Measurements from ENCODE around the gene FOXC1. TPM values are rescaled to one million over a fixed set of nuclear protein-coding genes. Genes with fewer than 3 reads are reported as not detected.

FOXC1 gene
- total and polyA plus RNA-seq, 2 experiments from 2014 or later, result 0.10 to 0.13 TPM

DNA sequence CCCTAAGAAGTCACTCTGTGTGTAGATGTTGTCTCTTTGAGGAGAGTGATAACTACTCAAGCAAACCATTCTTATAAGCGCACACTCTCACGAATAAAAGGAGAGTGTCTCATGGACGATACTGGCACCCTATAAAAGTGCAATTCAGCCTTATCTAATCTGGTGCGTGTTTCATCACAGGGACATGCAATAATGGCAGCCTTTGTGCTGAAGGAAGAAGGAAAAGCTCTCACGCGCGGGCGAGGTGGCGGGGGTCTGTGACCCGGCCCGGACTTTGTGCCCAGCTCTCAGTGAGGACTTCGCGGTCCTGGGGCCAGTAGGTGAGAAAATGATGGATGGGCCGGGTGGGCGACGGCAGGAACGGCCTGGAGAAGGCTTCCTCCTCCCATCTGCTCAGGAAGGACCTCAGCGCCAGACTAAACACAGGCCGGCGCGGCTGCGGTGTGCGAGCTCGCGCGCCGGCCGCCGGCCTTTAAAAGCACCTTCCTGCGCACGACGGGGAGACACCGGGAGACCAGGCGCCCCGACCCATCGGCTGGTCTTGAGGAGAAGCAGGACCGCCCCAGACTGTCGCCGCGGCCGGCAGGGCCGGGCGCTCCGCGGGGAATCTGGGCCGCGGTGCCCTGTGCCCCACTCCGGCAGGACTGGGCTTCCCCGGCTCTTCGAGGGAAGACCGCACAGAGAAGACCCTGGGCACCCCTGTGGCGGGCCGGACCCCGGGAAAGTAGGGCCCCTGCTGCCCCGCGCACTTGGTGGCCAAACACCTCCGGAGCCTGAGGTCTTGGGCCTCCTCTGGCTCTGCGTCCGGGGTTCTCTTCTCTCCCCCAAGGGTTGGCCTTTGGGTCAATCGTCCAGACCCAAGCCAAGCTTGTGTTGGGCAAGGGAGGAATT is 8.3 kb upstream of the FOXC1 start:
- peak overlapping the region; percentile 37; the same call in 1 of the 3 replicates for H3K4me3 Mint-ChIP-seq
- H3K4me3 ChIP-seq, result no peak overlapping the region
- H3K9me3 Mint-ChIP-seq, result peaks cover 2% of the 10 kb centered on the region; the same call in 1 of the 3 replicates
- H3K27me3 ChIP-seq (ENCODE audit: insufficient read depth), result peaks cover 48% of the 10 kb centered on the region
- ATAC-seq (no peak), DNase-seq (ENCODE audit: low spot score) (peak; percentile 31)
- peaks cover 17% of the 10 kb centered on the region for H3K4me1 ChIP-seq (ENCODE audit: insufficient read depth)
- peaks cover 69% of the 10 kb centered on the region for H3K27me3 Mint-ChIP-seq (ENCODE audit: insufficient read depth, low read depth, poor library complexity)
- peaks cover 34% of the 10 kb centered on the region for H3K4me1 Mint-ChIP-seq
- no peaks in the 10 kb centered on the region for H3K9me2 ChIP-seq (ENCODE audit: insufficient read depth)
- no peak for TF ChIP-seq REST (IDR thresholded peaks at IDR 0.05; ENCODE audit: unreplicated experiment)
- TF ChIP-seq EZH2 (IDR thresholded peaks at IDR 0.05; ENCODE audit: low read depth, unreplicated experiment), result no peak
- no peak for TF ChIP-seq ZNF331 (CRISPR knock-in tag; IDR thresholded peaks at IDR 0.05; ENCODE audit: low read depth)
- no peak for TF ChIP-seq ETS1 (IDR thresholded peaks at IDR 0.05)
- TF ChIP-seq ZNF114 (CRISPR knock-in tag; IDR thresholded peaks at IDR 0.05), result no peak
- no peak for TF ChIP-seq CREB1 (CRISPR knock-in tag; IDR thresholded peaks at IDR 0.05; ENCODE audit: low read depth)
- no peak for TF ChIP-seq POLR2AphosphoS5 (IDR thresholded peaks at IDR 0.05; ENCODE audit: low read depth)
- TF ChIP-seq CTCF (conservative IDR thresholded peaks at IDR 0.05; ENCODE audit: low read depth in 2 of 2), result no peak
- TF ChIP-seq EZH2phosphoT487 (IDR thresholded peaks at IDR 0.05; ENCODE audit: unreplicated experiment), result no peak
- TF ChIP-seq NANOG (IDR thresholded peaks at IDR 0.05; ENCODE audit: borderline replicate concordance), result no peak
- no peak for TF ChIP-seq STAT1 (IDR thresholded peaks at IDR 0.05; ENCODE audit: unreplicated experiment)
- no peak for TF ChIP-seq JUNB (IDR thresholded peaks at IDR 0.05; ENCODE audit: unreplicated experiment)
- TF ChIP-seq ZNF462 (CRISPR knock-in tag; IDR thresholded peaks at IDR 0.05), result no peak
- no peak overlapping the region for H3K27ac ChIP-seq (ENCODE audit: low read depth)
- no peak overlapping the region for H2AFZ ChIP-seq
- H3K27ac Mint-ChIP-seq, result no peak overlapping the region
- H4K20me1 ChIP-seq (replicated peaks; ENCODE audit: insufficient read depth), result no peaks in the 10 kb centered on the region; the same call in 1 of the 2 replicates
- no peaks in the 10 kb centered on the region for H3K36me3 Mint-ChIP-seq (ENCODE audit: low read depth)
- no peak overlapping the region for H3K4me2 ChIP-seq
- no peaks in the 10 kb centered on the region for H3K36me3 ChIP-seq (ENCODE audit: insufficient read depth)
- no peaks in the 10 kb centered on the region; the same call in 1 of the 2 replicates for H3F3A ChIP-seq (replicated peaks; ENCODE audit: low read depth)
- H3K79me2 ChIP-seq (replicated peaks; ENCODE audit: insufficient read depth), result no peaks in the 10 kb centered on the region
